SKM-1 treated with dmso at 0.1 percent for 144 hours (cell line): Measurements from ENCODE around the gene CDC42EP3.

Experiments used
- DNase-seq: peaks from one replicate; lab custom pipeline; 2025; ENCODE audit not compliant: unreplicated experiment; lab: John Stamatoyannopoulos, UW

CDC42EP3 gene

GRCh38 chr2:37619959-37620300 is 51.5 kb downstream of the CDC42EP3 start:
- DNase-seq = no peak

GRCh38 chr2:37619230-37619958 is 52.0 kb downstream of the CDC42EP3 start:
- no peak for DNase-seq

DNA sequence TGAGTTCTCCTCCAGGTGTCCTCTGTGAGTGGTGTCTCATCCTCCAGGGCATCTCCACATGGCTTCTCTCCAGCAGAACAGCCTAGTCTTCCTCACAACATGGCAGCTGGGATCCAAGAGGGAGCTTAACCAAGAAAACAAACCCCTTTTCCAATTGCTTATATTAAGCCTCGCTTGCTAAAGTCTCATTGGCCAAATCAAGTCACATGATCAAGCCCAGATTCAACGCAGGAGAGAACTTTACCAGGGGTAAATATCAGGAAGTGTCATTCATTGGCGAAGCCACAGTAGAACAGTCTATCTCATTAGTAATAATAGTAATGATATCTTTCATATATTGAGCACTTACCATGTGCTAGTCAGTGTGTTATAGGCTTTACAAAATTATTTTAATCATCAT is 53.1 kb downstream of the CDC42EP3 start:
- no peak for DNase-seq

GRCh38 chr2:37617119-37617892 is 54.1 kb downstream of the CDC42EP3 start:
- no peak for DNase-seq

- no peak for DNase-seq
These were observed 54.8 kb downstream of the CDC42EP3 start for GRCh38 chr2:37616677-37617005.

GRCh38 chr2:37615804-37616676 is 55.4 kb downstream of the CDC42EP3 start:
- peak; percentile 25 for DNase-seq

GRCh38 chr2:37614061-37614738 is 57.2 kb downstream of the CDC42EP3 start:
- no peak for DNase-seq

GRCh38 chr2:37612382-37612781 is 59.1 kb downstream of the CDC42EP3 start:
- DNase-seq = no peak

DNA sequence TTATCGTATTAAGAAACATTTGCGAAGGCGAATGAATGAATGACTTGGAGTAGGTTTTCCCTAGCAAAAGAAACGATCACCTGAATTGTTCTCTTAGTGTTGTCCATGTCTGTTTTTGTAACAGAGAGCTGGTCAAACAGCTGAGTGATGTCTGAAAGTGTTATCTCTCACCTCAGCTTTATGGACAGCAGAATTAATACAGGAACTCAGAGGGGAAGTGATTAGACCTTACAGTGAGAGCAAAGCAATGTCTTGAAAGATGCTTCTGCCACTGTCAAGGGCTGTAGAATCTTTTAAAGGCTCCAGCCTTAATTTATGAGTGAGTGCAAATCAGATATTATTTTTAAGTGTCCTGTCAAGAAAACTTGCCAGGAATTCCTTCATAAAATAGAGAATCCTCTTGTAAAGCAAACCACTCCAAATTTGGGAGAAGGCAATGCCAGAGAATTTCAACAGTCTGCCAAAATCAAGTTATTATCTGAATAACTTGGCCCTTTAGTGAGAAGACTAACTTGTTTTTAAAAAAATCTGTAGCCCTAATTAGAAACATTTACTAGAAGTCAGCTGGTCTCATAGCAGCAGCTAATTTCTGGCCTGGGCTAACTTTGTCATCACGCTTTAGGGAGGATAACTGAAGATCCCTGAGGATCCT is 60.7 kb downstream of the CDC42EP3 start:
- DNase-seq = no peak

- DNase-seq = no peak
These were observed 61.7 kb downstream of the CDC42EP3 start for GRCh38 chr2:37609782-37610181.

- DNase-seq = no peak
These were observed 66.7 kb downstream of the CDC42EP3 start for GRCh38 chr2:37604716-37605115.

DNA sequence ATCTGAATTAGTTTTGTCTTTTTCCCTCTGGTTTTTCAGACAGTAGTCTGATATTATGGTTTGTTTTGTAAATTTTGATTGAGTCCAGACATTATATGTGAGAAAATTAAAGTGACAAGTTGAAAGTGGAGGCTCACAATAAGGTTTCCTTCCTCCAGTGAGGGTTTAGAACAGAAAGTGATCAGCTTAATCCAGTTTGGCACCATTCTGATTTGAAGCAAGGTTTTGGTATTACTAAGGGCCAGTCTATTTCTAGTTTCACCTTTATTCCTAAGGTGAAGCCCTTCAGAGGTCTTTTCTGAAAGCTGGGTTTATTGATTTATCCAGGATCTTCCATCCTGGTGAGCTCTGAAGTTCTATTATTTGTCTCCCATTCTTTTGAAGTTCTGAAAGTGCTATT is 68.7 kb downstream of the CDC42EP3 start:
- no peak for DNase-seq

- DNase-seq = no peak
These were observed 69.4 kb downstream of the CDC42EP3 start for GRCh38 chr2:37602040-37602439.

- no peak for DNase-seq
These were observed 69.9 kb downstream of the CDC42EP3 start for GRCh38 chr2:37601569-37601968.

- peak; percentile 23 for DNase-seq
These were observed 70.7 kb downstream of the CDC42EP3 start for GRCh38 chr2:37600735-37601134.

DNA sequence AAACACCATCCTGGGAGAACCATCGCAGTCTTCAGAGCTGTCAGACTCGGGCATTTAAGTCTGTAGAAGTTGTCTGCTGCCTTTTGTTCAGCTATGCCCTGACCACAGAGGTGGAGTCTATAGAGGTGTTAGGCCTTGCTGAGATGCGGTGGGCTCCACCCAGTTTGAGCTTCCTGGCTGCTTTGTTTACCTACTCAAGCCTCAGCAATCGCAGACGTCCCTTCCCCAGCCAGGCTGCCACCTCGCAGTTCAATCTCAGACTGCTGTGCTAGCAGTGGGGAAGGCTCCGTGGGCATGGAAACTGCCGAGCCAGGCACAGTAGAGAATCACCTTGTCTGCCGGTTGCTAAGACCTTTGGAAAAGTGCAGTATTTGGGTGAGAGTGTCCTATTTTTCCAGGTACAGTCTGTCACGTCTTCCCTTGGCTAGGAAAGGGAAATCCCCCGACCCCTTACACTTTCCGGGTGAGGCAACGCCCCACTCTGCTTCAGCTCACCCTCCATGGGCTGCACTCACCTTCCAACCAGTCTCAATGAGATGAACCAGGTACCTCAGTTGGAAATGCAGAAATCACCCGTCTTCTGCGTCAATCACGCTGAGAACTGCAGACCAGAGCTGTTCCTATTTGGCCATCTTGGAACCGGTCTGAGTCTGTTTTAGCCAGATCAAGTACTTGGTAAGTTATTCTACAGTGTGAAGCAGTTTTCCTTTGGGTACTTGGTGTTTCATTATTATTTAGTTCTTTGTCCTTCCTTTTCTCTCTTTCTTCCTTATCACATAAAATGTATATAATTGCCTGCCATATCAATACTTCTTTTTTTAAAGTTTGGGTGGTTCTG is 71.5 kb downstream of the CDC42EP3 start:
- DNase-seq = no peak

GRCh38 chr2:37593694-37594093 is 77.7 kb downstream of the CDC42EP3 start:
- no peak for DNase-seq

DNA sequence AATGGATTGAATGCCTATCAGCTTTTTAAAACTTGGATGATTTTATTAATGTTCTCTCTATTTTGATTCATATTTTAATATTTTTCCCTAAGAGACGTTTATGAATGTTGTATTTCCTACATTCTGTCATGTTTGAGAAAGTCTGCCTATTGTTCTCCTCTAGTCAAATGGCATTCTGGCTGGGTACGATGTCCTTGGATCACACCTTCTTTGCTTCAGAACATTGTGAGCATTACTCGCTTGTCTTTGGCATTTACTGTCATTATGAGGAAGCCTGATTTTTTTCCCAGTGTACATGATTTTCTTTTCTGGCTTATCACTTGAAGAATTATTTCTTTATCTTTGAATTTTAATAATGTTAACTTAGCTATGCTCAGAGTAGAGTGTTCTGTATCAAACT is 78.4 kb downstream of the CDC42EP3 start:
- DNase-seq = no peak
